SH-SY5Y (cell line): Measurements from ENCODE around the gene TRIM56.

Experiments used
- GATA2 ChIP-seq: IDR thresholded peaks from 2 replicates; pipeline ENCODE4 v1.6.1; 2011; ENCODE audit warnings: mild to moderate bottlenecking, low read depth, low read length
- GATA3 ChIP-seq: IDR thresholded peaks from 2 replicates; pipeline ENCODE4 v1.6.1; 2011; ENCODE audit warnings: low read depth, mild to moderate bottlenecking, low read length, moderate library complexity

DNA sequence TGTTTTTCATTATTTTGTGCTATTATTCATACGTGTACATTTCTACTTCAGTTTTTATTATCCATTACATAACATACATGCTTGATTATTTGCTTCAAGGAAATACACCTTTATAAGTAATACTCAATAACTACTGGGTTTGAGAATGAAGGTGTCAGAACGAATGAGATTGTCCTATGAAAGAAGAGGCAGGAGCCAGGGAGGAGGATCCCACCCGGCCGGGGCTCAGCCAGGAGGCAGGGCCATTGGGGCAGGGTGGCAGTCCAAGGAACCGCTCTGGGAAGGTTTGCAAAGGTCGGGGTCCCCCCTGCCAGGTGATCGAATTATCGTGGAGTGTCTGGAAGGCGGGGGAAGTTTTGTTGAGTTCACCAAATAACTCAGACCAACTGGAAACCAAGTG, 9.1 kb downstream of the TRIM56 start:
- no peak for TF ChIP-seq GATA2
- TF ChIP-seq GATA3, result no peak
